HG03342 (cell line): ENCODE data around the gene OR6F1.
"Not testable (repeated sequence)": the region's sequence is repeated elsewhere in the genome, so short reads cannot be mapped to it uniquely, and the experiment has no call there.

Experiments
- ATAC-seq: cut with Tn5 transposase; IDR thresholded peaks from one replicate; pipeline ENCODE4 v1.9.1; 2021; ENCODE audit warnings: mild to moderate bottlenecking, moderate library complexity; ENCODE audit not compliant: unreplicated experiment

The OR6F1 gene

GRCh38 chr1:247716546-247716945 lies at the start of gene OR6F1:
Gene OR6F1 (minus strand): TSS chr1:247716646. CDS start chr1:247712755, 3,891 bp downstream.
- no peak for ATAC-seq

DNA sequence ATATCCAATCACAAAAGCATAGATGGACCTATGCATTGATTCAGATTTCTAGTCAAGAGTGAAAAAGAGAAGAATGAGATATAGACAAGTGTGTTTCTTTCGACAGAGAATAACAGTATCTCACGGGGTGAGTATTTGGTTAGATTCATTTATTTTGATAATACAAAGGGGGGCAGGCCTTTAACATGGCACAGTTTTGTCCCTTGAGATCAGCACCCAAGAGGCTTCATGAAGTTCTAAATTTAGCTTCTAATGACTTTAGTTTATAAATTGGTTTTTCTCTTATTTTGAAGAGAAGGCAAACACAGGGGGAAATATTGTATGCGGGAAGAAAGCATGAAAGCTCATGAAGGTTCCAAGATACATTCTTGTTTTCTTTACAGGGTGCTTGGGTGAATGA lies 44.0 kb upstream of the OR6F1 start, which contains the start of gene OR1C1:
OR1C1 (minus strand) TSS at position 101 of the 400 bp plus-strand sequence. CDS start 2,150 bp downstream, outside the sequence.
- ATAC-seq, result no peak

DNA sequence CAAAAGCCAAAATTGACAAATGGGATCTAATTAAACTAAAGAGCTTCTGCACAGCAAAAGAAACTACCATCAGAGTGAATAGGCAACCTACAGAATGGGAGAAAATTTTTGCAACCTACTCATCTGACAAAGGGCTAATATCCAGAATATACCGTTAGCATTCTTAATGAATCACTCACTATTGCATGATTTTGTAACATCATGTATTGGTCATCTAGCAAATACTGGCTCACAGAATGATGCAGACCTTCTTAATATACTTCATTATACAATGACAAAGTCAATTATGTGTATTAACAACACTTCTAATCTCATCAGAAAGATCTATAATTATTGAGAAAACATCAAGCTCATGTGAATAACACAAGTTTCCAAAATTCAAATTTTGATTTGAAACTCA lies 37.9 kb upstream of the OR6F1 start:
- ATAC-seq, result not testable (repeated sequence)

DNA sequence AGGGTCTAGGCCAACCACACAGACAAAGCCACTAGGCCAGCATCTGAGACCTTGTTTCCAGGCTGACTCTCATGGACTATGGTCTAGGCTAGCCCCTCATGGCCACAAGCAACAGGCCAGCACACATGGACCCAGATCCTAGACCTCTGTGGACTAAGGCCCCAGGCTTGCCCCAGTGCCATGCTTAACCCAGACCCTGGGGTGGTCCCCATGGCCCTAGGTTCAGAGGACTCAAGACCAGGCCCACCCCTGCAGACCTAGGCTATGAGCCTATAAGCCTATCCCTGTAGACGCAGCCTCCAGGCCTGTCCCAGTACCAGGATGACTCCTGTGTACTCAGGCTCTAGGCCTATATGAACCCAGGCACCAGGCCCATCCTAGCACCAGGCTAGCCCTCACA lies 33.4 kb upstream of the OR6F1 start:
- no peak for ATAC-seq

GRCh38 chr1:247748041-247748440 lies 31.6 kb upstream of the OR6F1 start, which contains the start of gene OR14A2:
Gene OR14A2 (minus strand): TSS chr1:247748141.
- ATAC-seq, result no peak

DNA sequence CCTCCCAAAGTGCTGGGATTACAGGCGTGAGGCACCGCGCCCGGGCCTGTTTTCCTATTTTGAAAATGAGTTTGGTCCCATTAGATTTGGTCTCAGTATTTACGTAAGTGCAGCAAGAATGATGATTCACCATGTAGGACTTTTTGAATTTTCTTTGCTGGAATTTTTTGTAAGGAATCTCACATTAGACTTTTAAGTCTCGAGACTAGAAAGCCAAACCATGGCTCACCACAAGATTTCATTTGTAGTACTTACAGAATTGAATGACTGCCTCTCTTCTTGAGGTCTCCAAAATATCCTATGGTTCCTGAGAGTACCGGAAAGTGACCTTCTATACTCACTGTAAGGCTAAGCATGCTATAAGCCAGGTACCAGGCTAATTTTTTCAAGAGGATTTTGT lies 31.2 kb upstream of the OR6F1 start:
- ATAC-seq, result no peak

GRCh38 chr1:247746391-247746935 lies 30.0 kb upstream of the OR6F1 start:
- ATAC-seq, result no peak

- ATAC-seq, result not testable (repeated sequence)
These were observed 25.8 kb upstream of the OR6F1 start for GRCh38 chr1:247742215-247742760.

GRCh38 chr1:247741756-247742155 lies 25.3 kb upstream of the OR6F1 start:
- ATAC-seq, result no peak

GRCh38 chr1:247740721-247741120 lies 24.3 kb upstream of the OR6F1 start:
- no peak for ATAC-seq

GRCh38 chr1:247738315-247738714 lies 21.9 kb upstream of the OR6F1 start, which contains the start of gene OR14K1:
Gene OR14K1 (plus strand): TSS chr1:247738615. CDS start chr1:247738615, 0 bp downstream.
- no peak for ATAC-seq

GRCh38 chr1:247721222-247721621 lies 4.8 kb upstream of the OR6F1 start:
- no peak for ATAC-seq

- ATAC-seq, result no peak
These were observed 2.7 kb downstream of the OR6F1 start for GRCh38 chr1:247713753-247714152.

DNA sequence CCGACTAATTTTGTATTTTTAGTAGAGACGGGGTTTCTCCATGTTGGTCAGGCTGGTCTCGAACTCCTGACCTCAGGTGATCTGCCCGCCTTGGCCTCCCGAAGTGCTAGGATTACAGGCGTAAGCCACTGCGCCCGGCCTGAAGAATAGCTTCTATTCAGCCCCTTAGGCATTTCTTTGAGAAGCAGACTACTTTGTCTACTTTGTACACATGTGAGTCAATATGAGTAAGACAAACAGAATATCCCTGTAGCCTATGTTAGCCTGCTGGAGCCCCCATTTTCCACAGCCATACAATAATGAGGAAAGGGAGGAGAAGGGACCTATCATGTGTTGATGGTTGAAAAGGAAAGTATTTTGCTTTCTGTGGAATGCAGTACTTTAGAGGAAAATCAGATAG lies 5.8 kb downstream of the OR6F1 start:
- ATAC-seq, result not testable (repeated sequence)

GRCh38 chr1:247701338-247701737 lies 15.1 kb downstream of the OR6F1 start:
- ATAC-seq, result no peak

DNA sequence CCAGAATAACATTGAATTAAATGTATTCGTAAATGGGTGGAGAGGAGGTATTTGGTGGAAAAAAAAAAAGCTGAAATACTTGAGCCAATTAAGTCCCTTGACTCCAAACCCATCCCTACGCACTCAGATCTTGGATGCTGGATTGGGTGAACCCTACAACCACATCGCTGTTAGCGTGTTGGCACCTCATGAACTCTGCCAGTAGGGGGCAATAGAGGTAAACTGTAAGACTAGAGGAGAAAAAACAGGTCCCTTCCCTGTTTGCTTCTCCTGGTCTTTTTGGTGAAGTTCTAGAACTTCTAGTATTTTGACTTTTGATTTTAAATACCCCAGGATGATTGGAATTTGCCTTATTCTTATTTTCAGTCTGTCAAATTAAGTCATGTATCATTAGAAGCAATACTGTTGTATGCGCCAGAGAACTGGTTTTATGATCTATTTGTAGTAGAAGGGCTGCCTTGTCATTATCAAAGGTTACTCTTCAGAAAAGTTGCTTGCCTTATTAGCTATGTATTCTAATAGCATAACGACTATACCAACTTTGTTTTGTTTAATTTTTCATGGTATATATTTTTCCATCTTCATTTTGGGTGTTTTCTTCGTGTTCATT lies 35.1 kb downstream of the OR6F1 start:
- peak; percentile 98 for ATAC-seq

DNA sequence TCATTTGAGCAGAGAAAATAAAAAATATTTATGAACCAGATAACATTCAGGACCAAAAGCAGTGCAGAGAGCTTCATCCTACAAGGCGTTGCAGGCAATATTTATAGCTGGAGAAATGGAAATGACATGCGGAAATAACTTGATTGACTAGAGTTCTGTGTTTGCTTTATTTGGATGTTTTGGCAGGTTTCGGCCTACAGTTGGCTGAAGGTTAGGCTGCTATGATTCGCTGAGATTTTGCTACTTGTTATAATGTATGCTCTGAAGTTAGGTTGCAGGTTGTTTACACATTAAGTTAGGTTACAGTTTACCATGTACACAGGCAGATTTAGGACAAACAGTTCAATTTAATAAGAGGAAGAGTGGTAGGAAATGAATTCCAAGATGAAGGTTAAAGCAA lies 36.3 kb downstream of the OR6F1 start:
- no peak for ATAC-seq

DNA sequence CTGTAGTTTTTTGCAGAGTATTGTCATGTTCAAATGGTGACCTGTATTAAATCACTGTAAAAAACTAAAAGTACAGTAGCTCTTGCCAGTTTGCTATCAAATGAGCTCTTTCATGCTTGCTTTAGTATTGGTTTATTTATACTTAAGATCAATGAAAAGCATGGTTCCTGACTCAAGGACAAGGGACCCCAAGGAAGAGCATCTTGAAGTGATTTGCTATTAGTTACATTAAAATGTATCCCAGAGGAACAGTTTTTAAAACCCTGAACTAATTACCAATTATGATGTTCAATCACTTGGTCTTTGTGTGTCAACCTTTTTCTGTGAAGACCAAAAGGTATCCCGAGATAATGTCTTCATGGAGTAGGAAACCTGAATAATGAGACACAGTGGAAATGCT lies 36.8 kb downstream of the OR6F1 start, which contains the start of gene OR13G1:
OR13G1 (minus strand) TSS at position 101 of the 400 bp plus-strand sequence. CDS start 6,698 bp downstream, outside the sequence.
- no peak for ATAC-seq

- no peak for ATAC-seq
These were observed 47.2 kb downstream of the OR6F1 start for GRCh38 chr1:247669225-247669624.
